ENCODE results near the gene TUBB3. TPM values are rescaled to one million over a fixed set of nuclear protein-coding genes. Genes with fewer than 3 reads are reported as not detected.

TUBB3 gene
- total and polyA plus RNA-seq, 12 donors, result 0.53 to 10.6 (median 0.96) TPM

GRCh38 chr16:89899879-89900481 lies 23.2 kb upstream of the TUBB3 start:
- no peak for TF ChIP-seq CTCF (IDR thresholded peaks at IDR 0.05)
- no peak overlapping the region for H3K27ac ChIP-seq
- no peaks in the 10 kb centered on the region for H3K9me3 ChIP-seq
- H3K4me1 ChIP-seq, result no peaks in the 10 kb centered on the region
- no peak overlapping the region for H3K4me3 ChIP-seq
- H3K36me3 ChIP-seq, result peaks cover 5 to 90% (median 65%) of the 10 kb centered on the region in 9 donors
- ATAC-seq (no peak), DNase-seq (no peak)
- WGBS, 2 donors, result 95% methylated on average over 20 of the region's 20 CpGs
- H3K27me3 ChIP-seq, result no peaks in the 10 kb centered on the region
- intact Hi-C loops (cut with DNase I), result no loop called here

DNA sequence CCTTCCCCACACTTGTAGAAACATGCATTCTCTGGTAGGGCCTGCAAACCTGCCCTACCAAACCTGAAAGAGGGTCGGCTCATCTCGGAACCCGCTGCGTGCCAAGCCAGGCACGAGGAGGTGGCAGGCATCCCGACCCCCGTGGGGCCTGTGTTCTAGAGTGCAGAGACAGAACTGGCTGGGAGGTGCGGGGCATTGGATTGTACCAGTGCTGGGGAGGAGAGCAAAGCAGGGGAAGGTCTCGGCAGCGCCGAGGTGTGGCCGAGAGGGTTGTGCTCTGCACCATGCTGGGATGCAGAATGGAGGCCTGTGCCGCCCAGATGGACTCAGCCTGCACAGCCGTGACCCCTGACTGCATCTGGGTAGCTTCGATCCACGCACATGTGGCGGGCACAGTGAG lies 22.3 kb upstream of the TUBB3 start:
- intact Hi-C loops (cut with DNase I), result no loop called here
- Histone ChIP-seq H3K9me3 (no peaks in the 10 kb centered on the region), H3K36me3 (peaks cover 7 to 90% (median 55%) of the 10 kb centered on the region in 9 donors), H3K27me3 (no peaks in the 10 kb centered on the region), H3K4me1 (no peaks in the 10 kb centered on the region), H3K27ac (no peak overlapping the region), H3K4me3 (no peak overlapping the region)
- 97% methylated on average over 17 of the region's 17 CpGs for WGBS, 2 donors
- no peak for DNase-seq
- ATAC-seq, result no peak
- TF ChIP-seq CTCF (IDR thresholded peaks at IDR 0.05), result no peak

- ATAC-seq (peak in 1 of 8 donors; percentile 69), DNase-seq (no peak)
- H3K27ac ChIP-seq, result peak overlapping the region in 1 of 10 donors; percentile 67
- no peaks in the 10 kb centered on the region for H3K27me3 ChIP-seq
- WGBS, 2 donors, result 90 to 92% methylated on average over 11 of the region's 11 CpGs
- no peak overlapping the region for H3K4me3 ChIP-seq
- intact Hi-C loops (cut with DNase I), result no loop called here
- no peaks in the 10 kb centered on the region for H3K4me1 ChIP-seq
- peaks cover 7 to 82% (median 52%) of the 10 kb centered on the region in 9 donors for H3K36me3 ChIP-seq
- TF ChIP-seq CTCF (IDR thresholded peaks at IDR 0.05), result no peak
- no peaks in the 10 kb centered on the region for H3K9me3 ChIP-seq
These were observed 20.2 kb upstream of the TUBB3 start for GRCh38 chr16:89902980-89903379.

DNA sequence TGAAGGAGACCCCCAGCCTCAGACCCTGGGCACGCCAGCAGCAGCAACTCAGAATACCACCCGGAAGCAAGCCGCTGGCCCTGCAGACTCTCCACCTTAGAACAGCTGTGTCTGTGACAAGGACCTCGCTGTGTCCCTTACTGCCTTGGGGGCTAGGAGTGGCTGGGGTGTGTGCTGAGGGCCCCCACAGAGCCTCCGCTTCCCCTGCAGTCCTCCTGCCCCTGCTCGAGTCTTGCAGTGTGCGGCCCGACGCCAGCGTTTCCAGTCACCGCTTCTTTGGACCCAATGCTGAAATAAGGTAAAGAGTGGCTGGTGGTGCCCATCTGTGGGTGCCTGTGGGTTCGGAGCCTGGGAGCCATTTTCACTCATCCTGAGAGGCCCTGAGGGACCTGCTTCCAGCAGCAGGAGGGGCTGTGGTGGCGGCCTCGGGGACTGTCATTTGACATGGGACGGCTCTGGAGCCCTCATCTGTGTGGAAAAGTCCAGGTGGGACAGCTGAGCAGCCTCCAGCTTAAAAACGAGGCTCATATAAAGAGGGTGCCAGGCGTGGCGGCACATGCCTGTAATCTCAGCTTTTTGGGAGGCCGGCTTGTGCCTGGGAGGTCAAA lies 19.1 kb upstream of the TUBB3 start:
- no peaks in the 10 kb centered on the region for H3K4me1 ChIP-seq
- H3K27me3 ChIP-seq, result no peaks in the 10 kb centered on the region
- intact Hi-C loops (cut with DNase I), result no loop called here
- H3K4me3 ChIP-seq, result no peak overlapping the region
- peaks cover 3 to 76% (median 45%) of the 10 kb centered on the region in 9 donors for H3K36me3 ChIP-seq
- ATAC-seq (no peak), DNase-seq (no peak)
- no peak for TF ChIP-seq CTCF (IDR thresholded peaks at IDR 0.05)
- H3K27ac ChIP-seq, result no peak overlapping the region
- WGBS, 2 donors, result 92 to 93% methylated on average over 19 of the region's 19 CpGs
- no peaks in the 10 kb centered on the region for H3K9me3 ChIP-seq
